Measurements from ENCODE around the gene ANKH. TPM values are rescaled to one million over a fixed set of nuclear protein-coding genes. Genes with fewer than 3 reads are reported as not detected.

Gene ANKH
- total and polyA plus RNA-seq, 10 of the 15 experiments (the other 5 are each of a cell fraction or from before 2014, with no cell fraction given) = 2.1 to 43.9 (median 14.4) TPM

DNA sequence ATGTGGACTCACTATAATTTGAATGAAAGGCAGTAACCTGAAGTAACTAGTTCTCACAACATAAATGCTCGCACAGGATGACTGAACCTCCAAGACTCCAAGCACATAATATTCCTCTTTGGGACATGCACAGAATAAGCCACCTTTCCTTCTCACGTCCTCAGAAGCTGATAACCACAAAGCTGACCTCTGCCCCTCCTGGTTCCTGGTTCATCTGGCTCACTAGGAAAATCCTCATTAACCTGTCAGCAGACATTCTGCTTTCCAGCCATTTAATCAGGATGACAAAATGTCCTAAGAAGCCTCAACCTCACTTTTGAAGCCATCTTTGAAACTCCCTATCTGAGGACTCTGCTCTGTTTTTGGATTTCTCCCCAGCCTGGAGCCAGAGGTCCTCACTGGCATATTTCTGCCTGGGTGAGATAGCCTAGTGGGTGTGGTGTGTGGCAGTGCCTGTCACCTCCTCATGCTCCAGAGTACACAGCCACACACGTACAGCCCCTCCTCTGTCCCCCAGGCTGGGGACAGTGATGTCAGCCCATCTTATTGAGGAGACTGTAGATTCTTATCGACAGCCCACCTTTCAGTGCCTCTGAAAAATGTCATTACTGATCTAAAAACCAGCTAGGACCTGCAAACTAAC is 10.3 kb downstream of the ANKH start (continued):
- TF ChIP-seq, protein P1, sequence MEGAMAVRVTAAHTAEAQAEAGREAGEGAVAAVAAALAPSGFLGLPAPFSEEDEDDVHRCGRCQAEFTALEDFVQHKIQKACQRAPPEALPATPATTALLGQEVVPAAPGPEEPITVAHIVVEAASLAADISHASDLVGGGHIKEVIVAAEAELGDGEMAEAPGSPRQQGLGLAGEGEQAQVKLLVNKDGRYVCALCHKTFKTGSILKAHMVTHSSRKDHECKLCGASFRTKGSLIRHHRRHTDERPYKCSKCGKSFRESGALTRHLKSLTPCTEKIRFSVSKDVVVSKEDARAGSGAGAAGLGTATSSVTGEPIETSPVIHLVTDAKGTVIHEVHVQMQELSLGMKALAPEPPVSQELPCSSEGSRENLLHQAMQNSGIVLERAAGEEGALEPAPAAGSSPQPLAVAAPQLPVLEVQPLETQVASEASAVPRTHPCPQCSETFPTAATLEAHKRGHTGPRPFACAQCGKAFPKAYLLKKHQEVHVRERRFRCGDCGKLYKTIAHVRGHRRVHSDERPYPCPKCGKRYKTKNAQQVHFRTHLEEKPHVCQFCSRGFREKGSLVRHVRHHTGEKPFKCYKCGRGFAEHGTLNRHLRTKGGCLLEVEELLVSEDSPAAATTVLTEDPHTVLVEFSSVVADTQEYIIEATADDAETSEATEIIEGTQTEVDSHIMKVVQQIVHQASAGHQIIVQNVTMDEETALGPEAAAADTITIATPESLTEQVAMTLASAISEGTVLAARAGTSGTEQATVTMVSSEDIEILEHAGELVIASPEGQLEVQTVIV (IDR thresholded peaks at IDR 0.05; ENCODE audit: borderline replicate concordance, partially characterized antibody) = no peak
- no peak for TF ChIP-seq ZNF274 (IDR thresholded peaks at IDR 0.05; ENCODE audit: insufficient read depth, insufficient read length)

DNA sequence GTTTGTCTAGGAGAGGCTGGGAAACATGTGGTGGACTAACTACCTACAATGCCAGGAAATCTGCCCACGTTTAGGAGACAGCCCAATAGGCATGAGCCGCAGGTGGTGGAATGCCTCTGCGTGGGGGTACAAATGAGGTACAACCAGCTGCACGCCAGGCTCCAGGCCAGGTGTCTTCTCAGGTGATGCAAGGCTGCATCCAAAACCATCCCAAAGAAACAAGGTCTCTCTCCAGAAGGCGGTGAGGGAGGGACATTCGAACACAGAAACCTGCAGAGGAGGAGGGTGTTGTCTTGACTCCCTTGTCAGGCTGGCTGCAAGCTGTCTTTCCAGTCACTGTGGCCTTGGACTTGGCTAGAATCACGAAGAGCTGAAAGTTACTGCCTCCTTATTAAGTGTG is 11.6 kb downstream of the ANKH start:
- in situ Hi-C loops (cut with MboI) (no loop called here), intact Hi-C loops (cut with micrococcal nuclease; ENCODE audit: unreplicated experiment) (no loop called here)
- no peaks in the 10 kb centered on the region for H3K4me1 ChIP-seq (ENCODE audit: control insufficient read depth, insufficient read depth, low read length)
- no peaks in the 10 kb centered on the region for H3K9me3 ChIP-seq (replicated peaks; ENCODE audit: control insufficient read depth, insufficient read depth, low read length)
- H3K27me3 ChIP-seq (replicated peaks in 1 of 2; ENCODE audit: control insufficient read depth in 2 of 2, insufficient read depth in 2 of 2, low read length in 1 of 2) = no peaks in the 10 kb centered on the region
- no peaks in the 10 kb centered on the region for H3K79me2 ChIP-seq (ENCODE audit: control insufficient read depth, insufficient read depth, low read length)
- ChIA-PET RAD21 (ENCODE audit: unreplicated experiment) (interaction anchor here (1.0 kb wide), 1 partner anchor 9 kb away, joined by 3 read pairs; no protein-coding TSS in a partner anchor), POLR2A (no interaction called here), SMC1A (ENCODE audit: uncharacterized antibody, unreplicated experiment) (interaction anchor here (1.3 kb wide), 1 partner anchor 10 kb away, joined by 6 read pairs; no protein-coding TSS in a partner anchor), CTCF (interaction anchor here (2.1 kb wide), 1 partner anchor 11 kb away, joined by 7 read pairs; the partner anchor contains the start of gene ANKH)
- no peaks in the 10 kb centered on the region for H4K20me1 ChIP-seq (ENCODE audit: control insufficient read depth, insufficient read depth)
- FAIRE-seq (no peak), DNase-seq (ENCODE audit: low read depth, low spot score) (no peak), ATAC-seq (no peak)
- WGBS (ENCODE audit: insufficient coverage, insufficient replicate concordance, low lambda C conversion rate, missing lambda C conversion rate) = 91% methylated on average over 7 of the region's 7 CpGs
- no peak overlapping the region for H3K27ac ChIP-seq (ENCODE audit: control insufficient read depth, insufficient read depth)
- no peak overlapping the region for H3K9ac ChIP-seq (ENCODE audit: control insufficient read depth, insufficient read depth, low read length)
- BruUV-seq (replicated peaks) = no TSS peak
- H3K36me3 ChIP-seq (ENCODE audit: control insufficient read depth in 2 of 2, insufficient read depth in 2 of 2, low read length in 1 of 2) = no peaks in the 10 kb centered on the region; a peak in 1 of 4 replicates
- H3K4me2 ChIP-seq (ENCODE audit: control insufficient read depth, insufficient read depth) = no peak overlapping the region
- no peak overlapping the region for H2AFZ ChIP-seq (ENCODE audit: control insufficient read depth, low read depth, low read length)
- no peak overlapping the region for H3K4me3 ChIP-seq
- TF ChIP-seq, protein P2, sequence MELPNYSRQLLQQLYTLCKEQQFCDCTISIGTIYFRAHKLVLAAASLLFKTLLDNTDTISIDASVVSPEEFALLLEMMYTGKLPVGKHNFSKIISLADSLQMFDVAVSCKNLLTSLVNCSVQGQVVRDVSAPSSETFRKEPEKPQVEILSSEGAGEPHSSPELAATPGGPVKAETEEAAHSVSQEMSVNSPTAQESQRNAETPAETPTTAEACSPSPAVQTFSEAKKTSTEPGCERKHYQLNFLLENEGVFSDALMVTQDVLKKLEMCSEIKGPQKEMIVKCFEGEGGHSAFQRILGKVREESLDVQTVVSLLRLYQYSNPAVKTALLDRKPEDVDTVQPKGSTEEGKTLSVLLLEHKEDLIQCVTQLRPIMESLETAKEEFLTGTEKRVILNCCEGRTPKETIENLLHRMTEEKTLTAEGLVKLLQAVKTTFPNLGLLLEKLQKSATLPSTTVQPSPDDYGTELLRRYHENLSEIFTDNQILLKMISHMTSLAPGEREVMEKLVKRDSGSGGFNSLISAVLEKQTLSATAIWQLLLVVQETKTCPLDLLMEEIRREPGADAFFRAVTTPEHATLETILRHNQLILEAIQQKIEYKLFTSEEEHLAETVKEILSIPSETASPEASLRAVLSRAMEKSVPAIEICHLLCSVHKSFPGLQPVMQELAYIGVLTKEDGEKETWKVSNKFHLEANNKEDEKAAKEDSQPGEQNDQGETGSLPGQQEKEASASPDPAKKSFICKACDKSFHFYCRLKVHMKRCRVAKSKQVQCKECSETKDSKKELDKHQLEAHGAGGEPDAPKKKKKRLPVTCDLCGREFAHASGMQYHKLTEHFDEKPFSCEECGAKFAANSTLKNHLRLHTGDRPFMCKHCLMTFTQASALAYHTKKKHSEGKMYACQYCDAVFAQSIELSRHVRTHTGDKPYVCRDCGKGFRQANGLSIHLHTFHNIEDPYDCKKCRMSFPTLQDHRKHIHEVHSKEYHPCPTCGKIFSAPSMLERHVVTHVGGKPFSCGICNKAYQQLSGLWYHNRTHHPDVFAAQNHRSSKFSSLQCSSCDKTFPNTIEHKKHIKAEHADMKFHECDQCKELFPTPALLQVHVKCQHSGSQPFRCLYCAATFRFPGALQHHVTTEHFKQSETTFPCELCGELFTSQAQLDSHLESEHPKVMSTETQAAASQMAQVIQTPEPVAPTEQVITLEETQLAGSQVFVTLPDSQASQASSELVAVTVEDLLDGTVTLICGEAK (IDR thresholded peaks at IDR 0.05; ENCODE audit: borderline replicate concordance) = no peak
- TF ChIP-seq, protein P3, sequence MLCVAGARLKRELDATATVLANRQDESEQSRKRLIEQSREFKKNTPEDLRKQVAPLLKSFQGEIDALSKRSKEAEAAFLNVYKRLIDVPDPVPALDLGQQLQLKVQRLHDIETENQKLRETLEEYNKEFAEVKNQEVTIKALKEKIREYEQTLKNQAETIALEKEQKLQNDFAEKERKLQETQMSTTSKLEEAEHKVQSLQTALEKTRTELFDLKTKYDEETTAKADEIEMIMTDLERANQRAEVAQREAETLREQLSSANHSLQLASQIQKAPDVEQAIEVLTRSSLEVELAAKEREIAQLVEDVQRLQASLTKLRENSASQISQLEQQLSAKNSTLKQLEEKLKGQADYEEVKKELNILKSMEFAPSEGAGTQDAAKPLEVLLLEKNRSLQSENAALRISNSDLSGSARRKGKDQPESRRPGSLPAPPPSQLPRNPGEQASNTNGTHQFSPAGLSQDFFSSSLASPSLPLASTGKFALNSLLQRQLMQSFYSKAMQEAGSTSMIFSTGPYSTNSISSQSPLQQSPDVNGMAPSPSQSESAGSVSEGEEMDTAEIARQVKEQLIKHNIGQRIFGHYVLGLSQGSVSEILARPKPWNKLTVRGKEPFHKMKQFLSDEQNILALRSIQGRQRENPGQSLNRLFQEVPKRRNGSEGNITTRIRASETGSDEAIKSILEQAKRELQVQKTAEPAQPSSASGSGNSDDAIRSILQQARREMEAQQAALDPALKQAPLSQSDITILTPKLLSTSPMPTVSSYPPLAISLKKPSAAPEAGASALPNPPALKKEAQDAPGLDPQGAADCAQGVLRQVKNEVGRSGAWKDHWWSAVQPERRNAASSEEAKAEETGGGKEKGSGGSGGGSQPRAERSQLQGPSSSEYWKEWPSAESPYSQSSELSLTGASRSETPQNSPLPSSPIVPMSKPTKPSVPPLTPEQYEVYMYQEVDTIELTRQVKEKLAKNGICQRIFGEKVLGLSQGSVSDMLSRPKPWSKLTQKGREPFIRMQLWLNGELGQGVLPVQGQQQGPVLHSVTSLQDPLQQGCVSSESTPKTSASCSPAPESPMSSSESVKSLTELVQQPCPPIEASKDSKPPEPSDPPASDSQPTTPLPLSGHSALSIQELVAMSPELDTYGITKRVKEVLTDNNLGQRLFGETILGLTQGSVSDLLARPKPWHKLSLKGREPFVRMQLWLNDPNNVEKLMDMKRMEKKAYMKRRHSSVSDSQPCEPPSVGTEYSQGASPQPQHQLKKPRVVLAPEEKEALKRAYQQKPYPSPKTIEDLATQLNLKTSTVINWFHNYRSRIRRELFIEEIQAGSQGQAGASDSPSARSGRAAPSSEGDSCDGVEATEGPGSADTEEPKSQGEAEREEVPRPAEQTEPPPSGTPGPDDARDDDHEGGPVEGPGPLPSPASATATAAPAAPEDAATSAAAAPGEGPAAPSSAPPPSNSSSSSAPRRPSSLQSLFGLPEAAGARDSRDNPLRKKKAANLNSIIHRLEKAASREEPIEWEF (IDR thresholded peaks at IDR 0.05; ENCODE audit: insufficient replicate concordance, low read depth, low read length) = no peak
- TF ChIP-seq NFXL1 (IDR thresholded peaks at IDR 0.05; ENCODE audit: borderline replicate concordance) = no peak
- no peak for TF ChIP-seq ZNF24 (IDR thresholded peaks at IDR 0.05)
- no peak for TF ChIP-seq TARDBP (IDR thresholded peaks at IDR 0.05; ENCODE audit: borderline replicate concordance)
- TF ChIP-seq SMC3 (IDR thresholded peaks at IDR 0.05; ENCODE audit: borderline replicate concordance, low read length) = no peak
- TF ChIP-seq CBFB (IDR thresholded peaks at IDR 0.05; ENCODE audit: low read depth) = no peak
- TF ChIP-seq MEF2A (IDR thresholded peaks at IDR 0.05; ENCODE audit: insufficient read depth, low read depth, low read length) = no peak

All from GM12878 (cell line).